CD8-positive, alpha-beta memory T cell (primary cell): ENCODE data around the gene TMEM132E. TPM values are rescaled to one million over a fixed set of nuclear protein-coding genes. Genes with fewer than 3 reads are reported as not detected.

Experiments used
- CTCF ChIA-PET: fragments of 350-600 bp; sonication (Branson Sonifier 250); formaldehyde crosslinking; loops from one replicate; lab custom pipeline; 2021; ENCODE audit warnings: antibody characterized with exemption; lab: Charles Lee
- POLR2A ChIA-PET: fragments of 350-600 bp; sonication (Branson Sonifier 250); formaldehyde crosslinking; loops from one replicate; lab custom pipeline; 2021; ENCODE audit warnings: antibody characterized with exemption; lab: Charles Lee
- DNase-seq, 5 donors: peaks; one replicate each; pipeline versions ENCODE4 v3.0.0 to v3.0.0-alpha.2; 2020 to 2022; ENCODE audit warnings: mixed read lengths in 1 of 5
- H3K27ac ChIP-seq: one replicate; pipeline ENCODE4 v1.7.0; 2013; ENCODE audit warnings: low read depth, mild to moderate bottlenecking, low read length, moderate library complexity
- H3K27me3 ChIP-seq: 2 replicates; pipeline ENCODE4 v1.7.0; 2013; ENCODE audit warnings: low read length, mild to moderate bottlenecking; ENCODE audit not compliant: insufficient read depth, poor library complexity, severe bottlenecking
- H3K36me3 ChIP-seq: 2 replicates; pipeline ENCODE4 v1.7.0; 2013; ENCODE audit warnings: mild to moderate bottlenecking, low read length, moderate library complexity; ENCODE audit not compliant: insufficient read depth
- H3K4me1 ChIP-seq: 2 replicates; pipeline ENCODE4 v1.7.0; 2013; ENCODE audit warnings: mild to moderate bottlenecking, low read length, moderate library complexity; ENCODE audit not compliant: insufficient read depth
- H3K4me3 ChIP-seq: 2 replicates; pipeline ENCODE4 v1.7.0; 2013; ENCODE audit warnings: mild to moderate bottlenecking, low read length
- H3K9me3 ChIP-seq: 2 replicates; pipeline ENCODE4 v1.7.0; 2013; ENCODE audit warnings: mild to moderate bottlenecking, low read length
- H3K27ac Mint-ChIP-seq, 8 donors: one replicate each; pipeline ENCODE4 v1.8.0; 2020 to 2021; ENCODE audit warnings: mixed read lengths in 8 of 8, mild to moderate bottlenecking in 6 of 8, inconsistent platforms in 3 of 8, moderate library complexity in 3 of 8
- H3K27me3 Mint-ChIP-seq, 2 donors: one replicate each; pipeline ENCODE4 v1.8.0; 2020 to 2021; ENCODE audit warnings: mixed read lengths in 2 of 2, mild to moderate bottlenecking in 1 of 2, moderate library complexity in 1 of 2
- H3K36me3 Mint-ChIP-seq, 3 donors: one replicate each; pipeline ENCODE4 v1.8.0; 2020 to 2021; ENCODE audit warnings: mixed read lengths in 3 of 3, inconsistent platforms in 1 of 3, mild to moderate bottlenecking in 1 of 3
- H3K4me1 Mint-ChIP-seq, 3 donors: one replicate each; pipeline ENCODE4 v1.8.0; 2020 to 2021; ENCODE audit warnings: mixed read lengths in 3 of 3, inconsistent platforms in 1 of 3, mild to moderate bottlenecking in 1 of 3
- H3K4me3 Mint-ChIP-seq, 7 donors: one replicate each; pipeline ENCODE4 v1.8.0; 2020 to 2021; ENCODE audit warnings: mixed read lengths in 7 of 7, mild to moderate bottlenecking in 6 of 7, moderate library complexity in 4 of 7, inconsistent platforms in 2 of 7
- H3K9me3 Mint-ChIP-seq, 5 donors: one replicate each; pipeline ENCODE4 v1.8.0; 2020 to 2022; ENCODE audit warnings: mixed read lengths in 5 of 5, mild to moderate bottlenecking in 3 of 5, moderate library complexity in 2 of 5, inconsistent platforms in 1 of 5
- polyA plus RNA-seq: library from polyadenylated mRNA; unstranded; fragments of 300-500 nt; fragmentation: Illumina TruSeq; gene quantifications from one replicate; pipeline ENCODE4 v1.2.3, GENCODE V29; 2021
- total RNA-seq, 2 experiments: library from RNA; stranded (reverse); gene quantifications; one replicate each; pipeline ENCODE4 v1.2.3, GENCODE V29; 2021

The TMEM132E gene
- total and polyA plus RNA-seq, 3 experiments from 2014 or later, result 0.24 TPM; not detected in 2

DNA sequence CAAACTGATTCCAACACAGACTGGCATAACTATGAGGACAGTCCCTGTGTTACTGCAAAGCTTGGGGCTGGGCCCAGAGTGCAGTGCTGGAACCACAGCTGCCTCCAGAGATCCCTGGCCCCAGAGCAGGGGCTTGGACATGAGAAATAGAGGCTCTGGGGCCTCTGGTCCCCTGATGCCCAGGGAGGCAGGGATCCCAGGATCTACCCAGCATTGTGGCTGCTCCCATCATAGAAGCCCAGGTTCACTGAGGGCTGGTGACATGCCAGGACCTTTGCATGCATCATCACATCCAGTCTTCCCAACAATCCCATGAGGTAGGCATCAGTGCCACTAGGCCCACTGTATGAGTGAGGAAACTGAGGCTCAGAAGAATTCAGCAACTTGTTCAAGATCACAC, 95.8 kb downstream of the TMEM132E start:
- CTCF ChIA-PET, result no interaction called here
- H3K4me3 Mint-ChIP-seq, result no peak overlapping the region
- no peak for DNase-seq
- no peaks in the 10 kb centered on the region for H3K4me1 Mint-ChIP-seq
- Histone ChIP-seq H3K27ac (no peak overlapping the region), H3K4me3 (no peak overlapping the region), H3K9me3 (no peaks in the 10 kb centered on the region), H3K27me3 (no peaks in the 10 kb centered on the region), H3K4me1 (no peaks in the 10 kb centered on the region), H3K36me3 (no peaks in the 10 kb centered on the region)
- peaks cover 14 to 49% of the 10 kb centered on the region in 2 donors for H3K27me3 Mint-ChIP-seq
- POLR2A ChIA-PET, result interaction anchor here (0.5 kb wide), 1 partner anchor 363 kb away, joined by 5 read pairs; no protein-coding TSS in a partner anchor
- H3K27ac Mint-ChIP-seq, result no peak overlapping the region
- H3K9me3 Mint-ChIP-seq, result no peaks in the 10 kb centered on the region
- H3K36me3 Mint-ChIP-seq, result no peaks in the 10 kb centered on the region

DNA sequence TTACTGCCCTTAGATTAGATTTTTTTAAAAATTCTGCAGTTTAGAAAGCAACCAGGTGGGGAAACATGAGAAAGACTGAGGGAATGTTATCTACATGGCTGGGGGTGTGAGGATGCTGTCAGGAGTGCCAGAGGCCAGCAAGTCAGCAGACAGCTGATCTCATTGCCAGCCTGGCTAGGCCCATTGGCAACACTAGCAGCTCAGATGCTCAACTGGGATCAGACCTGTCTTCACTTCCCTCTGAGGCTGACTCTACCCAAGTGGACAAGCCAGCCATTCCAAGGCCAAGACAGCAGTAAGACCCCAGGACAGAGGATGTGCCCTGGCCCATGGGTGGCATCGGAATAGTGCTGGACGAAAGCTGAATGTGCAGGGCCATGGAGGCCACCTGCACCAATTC, 96.2 kb downstream of the TMEM132E start:
- no peaks in the 10 kb centered on the region for H3K36me3 ChIP-seq
- ChIA-PET CTCF (interaction anchor here (0.9 kb wide), 1 partner anchor 17 kb away, joined by 3 read pairs; no protein-coding TSS in a partner anchor), POLR2A (interaction anchor here (0.5 kb wide), 1 partner anchor 362 kb away, joined by 5 read pairs; no protein-coding TSS in a partner anchor)
- H3K4me1 Mint-ChIP-seq, result no peaks in the 10 kb centered on the region
- H3K4me1 ChIP-seq, result no peaks in the 10 kb centered on the region
- no peak overlapping the region for H3K4me3 Mint-ChIP-seq
- DNase-seq, result no peak
- no peaks in the 10 kb centered on the region for H3K9me3 ChIP-seq
- H3K27ac Mint-ChIP-seq, result no peak overlapping the region
- no peak overlapping the region for H3K4me3 ChIP-seq
- H3K27me3 Mint-ChIP-seq, result peaks cover 14 to 51% of the 10 kb centered on the region in 2 donors
- H3K27me3 ChIP-seq, result peaks cover 4% of the 10 kb centered on the region
- H3K36me3 Mint-ChIP-seq, result no peaks in the 10 kb centered on the region
- H3K27ac ChIP-seq, result no peak overlapping the region
- H3K9me3 Mint-ChIP-seq, result no peaks in the 10 kb centered on the region

GRCh38 chr17:34680151-34680550, 100.8 kb downstream of the TMEM132E start:
- Mint-ChIP-seq H3K27ac (no peak overlapping the region), H3K27me3 (peaks cover 23 to 63% of the 10 kb centered on the region in 2 donors)

GRCh38 chr17:34682305-34682704, 102.9 kb downstream of the TMEM132E start:
- Histone ChIP-seq H3K4me3 (no peak overlapping the region), H3K27ac (no peak overlapping the region), H3K4me1 (no peaks in the 10 kb centered on the region), H3K27me3 (peaks cover 4% of the 10 kb centered on the region), H3K9me3 (no peaks in the 10 kb centered on the region), H3K36me3 (no peaks in the 10 kb centered on the region)
- Mint-ChIP-seq H3K4me1 (no peaks in the 10 kb centered on the region), H3K9me3 (peaks cover 0 to 6% (median 0%) of the 10 kb centered on the region in 5 donors), H3K36me3 (no peaks in the 10 kb centered on the region), H3K4me3 (no peak overlapping the region), H3K27me3 (peaks cover 17 to 56% of the 10 kb centered on the region in 2 donors), H3K27ac (no peak overlapping the region)
- ChIA-PET POLR2A (no interaction called here), CTCF (interaction anchor here (1.5 kb wide), 1 partner anchor 44 kb away, joined by 3 read pairs; no protein-coding TSS in a partner anchor)
- no peak for DNase-seq

More at GRCh38 chr17:34680151-34680550, 100.8 kb downstream of the TMEM132E start:
- Mint-ChIP-seq H3K9me3 (peaks cover 0 to 3% (median 0%) of the 10 kb centered on the region in 5 donors), H3K4me1 (no peaks in the 10 kb centered on the region), H3K36me3 (no peaks in the 10 kb centered on the region), H3K4me3 (no peak overlapping the region)
- Histone ChIP-seq H3K27ac (no peak overlapping the region), H3K4me1 (no peaks in the 10 kb centered on the region), H3K9me3 (no peaks in the 10 kb centered on the region), H3K27me3 (peaks cover 4% of the 10 kb centered on the region), H3K36me3 (no peaks in the 10 kb centered on the region), H3K4me3 (no peak overlapping the region)
- DNase-seq, result no peak
- CTCF ChIA-PET, result no interaction called here
- POLR2A ChIA-PET, result no interaction called here

DNA sequence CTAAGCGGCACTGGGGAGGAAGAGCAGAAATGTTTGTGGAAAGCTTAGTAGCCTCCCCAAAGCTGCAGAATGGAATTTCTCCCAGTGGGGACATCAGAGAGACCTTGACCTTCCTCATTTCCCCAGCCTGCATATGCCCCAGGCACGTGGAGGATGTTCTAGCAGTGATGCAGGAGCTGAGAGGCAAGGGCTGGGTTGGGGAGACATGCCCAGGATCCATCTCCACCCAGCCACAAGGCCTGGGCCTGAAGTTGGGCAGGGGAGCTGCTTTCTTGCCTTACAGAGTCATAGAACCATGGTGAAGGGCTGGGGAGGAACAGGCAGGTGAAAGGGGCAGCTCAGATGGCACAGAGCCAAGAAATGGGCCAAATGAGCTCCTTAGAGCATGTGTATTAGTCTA, 104.0 kb downstream of the TMEM132E start:
- Histone ChIP-seq H3K9me3 (no peaks in the 10 kb centered on the region), H3K27ac (no peak overlapping the region), H3K4me3 (no peak overlapping the region), H3K36me3 (no peaks in the 10 kb centered on the region), H3K27me3 (peaks cover 4% of the 10 kb centered on the region), H3K4me1 (no peaks in the 10 kb centered on the region)
- Mint-ChIP-seq H3K27me3 (peaks cover 22 to 56% of the 10 kb centered on the region in 2 donors), H3K36me3 (no peaks in the 10 kb centered on the region), H3K27ac (no peak overlapping the region), H3K4me1 (no peaks in the 10 kb centered on the region), H3K4me3 (no peak overlapping the region), H3K9me3 (peaks cover 0 to 15% (median 6%) of the 10 kb centered on the region in 5 donors)
- CTCF ChIA-PET, result interaction anchor here (1.5 kb wide), 1 partner anchor 45 kb away, joined by 3 read pairs; no protein-coding TSS in a partner anchor
- POLR2A ChIA-PET, result no interaction called here
- no peak for DNase-seq

Other genes starting within 250 kb of the TMEM132E start
- not detected for gene CCL13, start 223.1 kb upstream of the TMEM132E start, total RNA-seq
- gene CCL13, start 223.1 kb upstream of the TMEM132E start, polyA plus RNA-seq, result not detected
- 10 to 100 TPM; 52.8 to 55.3 TPM for gene CCL1, start 216.3 kb upstream of the TMEM132E start, total RNA-seq
- gene CCL1, start 216.3 kb upstream of the TMEM132E start, polyA plus RNA-seq, result not detected